Measurements from ENCODE around the gene PRXL2A. TPM values are rescaled to one million over a fixed set of nuclear protein-coding genes. Genes with fewer than 3 reads are reported as not detected.

PRXL2A gene
- total and polyA plus RNA-seq, 2 of the 4 experiments (the other 2 are of a cell fraction): 0.90 to 0.92 TPM

DNA sequence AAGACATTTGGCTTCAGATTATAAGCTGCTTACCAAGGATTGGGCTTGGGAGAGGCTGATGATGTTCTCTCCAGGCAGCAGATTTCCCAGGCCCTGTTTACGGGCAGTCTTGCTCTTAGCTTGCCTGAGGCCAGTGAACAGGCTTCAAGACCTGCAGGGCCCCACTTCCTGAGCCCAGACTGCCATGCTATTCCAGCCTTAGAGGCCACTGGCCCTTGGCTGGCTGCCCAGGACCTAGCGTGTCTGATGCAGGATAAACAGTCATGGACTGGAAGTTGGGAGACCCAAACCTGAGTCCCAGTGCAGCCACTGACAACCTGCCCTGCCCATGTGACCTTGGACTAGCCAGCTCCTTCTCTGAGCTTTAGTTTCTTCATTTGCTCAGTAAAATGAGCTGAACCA is 2.9 kb downstream of the PRXL2A start:
- ChIA-PET POLR2A (ENCODE audit: unreplicated experiment) (no interaction called here), CTCF (interaction anchor here (1.4 kb wide), 1 partner anchor 95 kb away, joined by 3 read pairs; no protein-coding TSS in a partner anchor)
- no peak for TF ChIP-seq RAD21 (IDR thresholded peaks at IDR 0.05; ENCODE audit: low read length)
- TF ChIP-seq RFX5 (IDR thresholded peaks at IDR 0.05; ENCODE audit: low read depth, low read length): no peak
- no peak for TF ChIP-seq BHLHE40 (IDR thresholded peaks at IDR 0.05; ENCODE audit: low read depth, low read length)
- no peak for TF ChIP-seq CHD1 (IDR thresholded peaks at IDR 0.05; ENCODE audit: low read depth, low read length)
- no peak for TF ChIP-seq SMC3 (IDR thresholded peaks at IDR 0.05; ENCODE audit: low read depth, low read length)
- no peak for TF ChIP-seq FOS (IDR thresholded peaks at IDR 0.05; ENCODE audit: low read depth, low read length)
- TF ChIP-seq MAZ (IDR thresholded peaks at IDR 0.05; ENCODE audit: borderline replicate concordance, low read depth, low read length): no peak
- TF ChIP-seq RCOR1 (IDR thresholded peaks at IDR 0.05; ENCODE audit: insufficient replicate concordance, low read length): no peak
- TF ChIP-seq NFE2L2 (IDR thresholded peaks at IDR 0.05; ENCODE audit: low read depth, low read length): no peak
- TF ChIP-seq MAFK (IDR thresholded peaks at IDR 0.05; ENCODE audit: low read depth, low read length): no peak
- no peak for TF ChIP-seq MXI1 (IDR thresholded peaks at IDR 0.05; ENCODE audit: borderline replicate concordance, low read depth, low read length)
- TF ChIP-seq POLR2A (IDR thresholded peaks at IDR 0.05; ENCODE audit: low read depth, low read length): no peak
- TF ChIP-seq, protein P1, sequence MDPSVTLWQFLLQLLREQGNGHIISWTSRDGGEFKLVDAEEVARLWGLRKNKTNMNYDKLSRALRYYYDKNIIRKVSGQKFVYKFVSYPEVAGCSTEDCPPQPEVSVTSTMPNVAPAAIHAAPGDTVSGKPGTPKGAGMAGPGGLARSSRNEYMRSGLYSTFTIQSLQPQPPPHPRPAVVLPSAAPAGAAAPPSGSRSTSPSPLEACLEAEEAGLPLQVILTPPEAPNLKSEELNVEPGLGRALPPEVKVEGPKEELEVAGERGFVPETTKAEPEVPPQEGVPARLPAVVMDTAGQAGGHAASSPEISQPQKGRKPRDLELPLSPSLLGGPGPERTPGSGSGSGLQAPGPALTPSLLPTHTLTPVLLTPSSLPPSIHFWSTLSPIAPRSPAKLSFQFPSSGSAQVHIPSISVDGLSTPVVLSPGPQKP (IDR thresholded peaks at IDR 0.05; ENCODE audit: borderline replicate concordance, low read depth, low read length): no peak
- TF ChIP-seq, protein P2, sequence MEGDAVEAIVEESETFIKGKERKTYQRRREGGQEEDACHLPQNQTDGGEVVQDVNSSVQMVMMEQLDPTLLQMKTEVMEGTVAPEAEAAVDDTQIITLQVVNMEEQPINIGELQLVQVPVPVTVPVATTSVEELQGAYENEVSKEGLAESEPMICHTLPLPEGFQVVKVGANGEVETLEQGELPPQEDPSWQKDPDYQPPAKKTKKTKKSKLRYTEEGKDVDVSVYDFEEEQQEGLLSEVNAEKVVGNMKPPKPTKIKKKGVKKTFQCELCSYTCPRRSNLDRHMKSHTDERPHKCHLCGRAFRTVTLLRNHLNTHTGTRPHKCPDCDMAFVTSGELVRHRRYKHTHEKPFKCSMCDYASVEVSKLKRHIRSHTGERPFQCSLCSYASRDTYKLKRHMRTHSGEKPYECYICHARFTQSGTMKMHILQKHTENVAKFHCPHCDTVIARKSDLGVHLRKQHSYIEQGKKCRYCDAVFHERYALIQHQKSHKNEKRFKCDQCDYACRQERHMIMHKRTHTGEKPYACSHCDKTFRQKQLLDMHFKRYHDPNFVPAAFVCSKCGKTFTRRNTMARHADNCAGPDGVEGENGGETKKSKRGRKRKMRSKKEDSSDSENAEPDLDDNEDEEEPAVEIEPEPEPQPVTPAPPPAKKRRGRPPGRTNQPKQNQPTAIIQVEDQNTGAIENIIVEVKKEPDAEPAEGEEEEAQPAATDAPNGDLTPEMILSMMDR (conservative IDR thresholded peaks at IDR 0.05; ENCODE audit: low read depth, low read length): no peak
- TF ChIP-seq, protein P3, sequence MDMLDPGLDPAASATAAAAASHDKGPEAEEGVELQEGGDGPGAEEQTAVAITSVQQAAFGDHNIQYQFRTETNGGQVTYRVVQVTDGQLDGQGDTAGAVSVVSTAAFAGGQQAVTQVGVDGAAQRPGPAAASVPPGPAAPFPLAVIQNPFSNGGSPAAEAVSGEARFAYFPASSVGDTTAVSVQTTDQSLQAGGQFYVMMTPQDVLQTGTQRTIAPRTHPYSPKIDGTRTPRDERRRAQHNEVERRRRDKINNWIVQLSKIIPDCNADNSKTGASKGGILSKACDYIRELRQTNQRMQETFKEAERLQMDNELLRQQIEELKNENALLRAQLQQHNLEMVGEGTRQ (IDR thresholded peaks at IDR 0.05; ENCODE audit: low read depth, low read length): no peak
- TF ChIP-seq CEBPB (IDR thresholded peaks at IDR 0.05; ENCODE audit: low read depth, low read length): no peak
- in situ Hi-C loops (cut with MboI; ENCODE audit: low sequenced_read_pairs): no loop called here
- H3K14ac ChIP-seq (replicated peaks; ENCODE audit: low read depth, low read length): no peak overlapping the region
- H2AFZ ChIP-seq (replicated peaks; ENCODE audit: low read length, poor library complexity): no peak overlapping the region
- peaks cover 18% of the 10 kb centered on the region for H3K27me3 ChIP-seq (ENCODE audit: control insufficient read depth, insufficient read depth, low read length)
- no peak overlapping the region for H3K56ac ChIP-seq (ENCODE audit: extremely low read depth, insufficient read depth, low read length)
- 86% methylated on average over 1 of the region's 2 CpGs; no CpG with 5 or more reads in 1 of the 2 experiments for WGBS, 2 experiments (ENCODE audit: extremely low coverage in 2 of 2, insufficient read length in 1 of 2)
- no peak overlapping the region for H2AK9ac ChIP-seq (replicated peaks; ENCODE audit: low read depth, low read length, poor library complexity)
- no peak overlapping the region for H2BK20ac ChIP-seq (ENCODE audit: low read depth, low read length)
- no peak overlapping the region for H4K91ac ChIP-seq (ENCODE audit: insufficient read depth, low read depth, low read length)
- no peaks in the 10 kb centered on the region for H3K79me1 ChIP-seq (ENCODE audit: low read depth in 1 of 2, low read length in 2 of 2)
- H3K9ac ChIP-seq (ENCODE audit: low read depth, low read length): no peak overlapping the region
- no peak overlapping the region for H4K8ac ChIP-seq (ENCODE audit: low read depth in 2 of 2, low read length in 2 of 2)
- H3K27ac ChIP-seq (ENCODE audit: insufficient read depth, low read length): no peak overlapping the region
- peaks cover 3% of the 10 kb centered on the region; the same call in 1 of the 2 replicates for H3K4me1 ChIP-seq (ENCODE audit: control insufficient read depth, insufficient read depth, low read length)
- intact Hi-C loops (cut with micrococcal nuclease): no loop called here
- no peak overlapping the region for H2BK15ac ChIP-seq (ENCODE audit: low read depth, low read length)
- no peak overlapping the region for H2BK120ac ChIP-seq (ENCODE audit: low read depth, low read length)
- H3K4me2 ChIP-seq (ENCODE audit: low read depth, low read length): no peak overlapping the region
- no peak overlapping the region for H3K18ac ChIP-seq (ENCODE audit: low read depth, low read length)
- DNase-seq: no peak
- ATAC-seq (ENCODE audit: low read depth): no peak
- dilution Hi-C loops (cut with HindIII; ENCODE audit: low sequenced_read_pairs, unreplicated experiment): no loop called here
- no peaks in the 10 kb centered on the region for H4K20me1 ChIP-seq (ENCODE audit: insufficient read depth, low read length)
- H4K5ac ChIP-seq (ENCODE audit: low read depth, low read length): no peak overlapping the region
- no peaks in the 10 kb centered on the region for H3K9me3 ChIP-seq (ENCODE audit: control insufficient read depth, insufficient read depth, low read length)
- no peaks in the 10 kb centered on the region for H3K36me3 ChIP-seq (ENCODE audit: control insufficient read depth, insufficient read depth, low read length)
- H3K23ac ChIP-seq (ENCODE audit: low read depth, low read length): no peak overlapping the region
- H2BK5ac ChIP-seq (ENCODE audit: low read depth, low read length, poor library complexity, severe bottlenecking): no peak overlapping the region
- no peak overlapping the region for H2AK5ac ChIP-seq (ENCODE audit: low read depth, low read length)
- peaks cover 3% of the 10 kb centered on the region; the same call in 1 of the 2 replicates for H3K9me1 ChIP-seq (ENCODE audit: insufficient read depth, low read length)
- no TSS peak for BruUV-seq (replicated peaks)
- H3K4me3 ChIP-seq (ENCODE audit: insufficient read depth, low read depth, low read length): no peak overlapping the region
- H3K4ac ChIP-seq (ENCODE audit: low read depth, low read length): no peak overlapping the region

All from IMR-90 (cell line).